ENCODE results near the gene KRTAP10-11. TPM values are rescaled to one million over a fixed set of nuclear protein-coding genes. Genes with fewer than 3 reads are reported as not detected.
"Not testable (repeated sequence)": the region's sequence is repeated elsewhere in the genome, so short reads cannot be mapped to it uniquely, and the experiment has no call there.

The KRTAP10-11 gene
- total and polyA plus RNA-seq, 8 donors, result not detected

DNA sequence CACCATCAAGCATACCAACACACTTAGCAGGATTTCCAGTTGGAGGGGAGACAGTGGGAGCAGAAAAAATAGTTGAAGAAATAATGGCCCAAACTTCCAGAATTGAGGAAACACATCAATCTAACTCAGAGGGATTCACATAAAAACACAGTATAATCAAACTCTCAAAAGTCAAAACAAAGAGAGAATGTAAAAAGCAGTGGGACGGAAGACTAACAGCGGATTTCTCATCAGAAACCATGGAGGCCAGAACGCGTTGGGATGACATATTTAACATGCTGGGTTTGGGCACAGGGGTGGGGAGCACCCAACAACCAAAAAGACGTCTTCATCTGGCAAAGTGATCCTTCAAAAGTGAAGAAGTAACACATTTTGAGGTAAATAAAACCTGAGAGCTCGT lies 26.3 kb upstream of the KRTAP10-11 start:
- TF ChIP-seq, protein P1, sequence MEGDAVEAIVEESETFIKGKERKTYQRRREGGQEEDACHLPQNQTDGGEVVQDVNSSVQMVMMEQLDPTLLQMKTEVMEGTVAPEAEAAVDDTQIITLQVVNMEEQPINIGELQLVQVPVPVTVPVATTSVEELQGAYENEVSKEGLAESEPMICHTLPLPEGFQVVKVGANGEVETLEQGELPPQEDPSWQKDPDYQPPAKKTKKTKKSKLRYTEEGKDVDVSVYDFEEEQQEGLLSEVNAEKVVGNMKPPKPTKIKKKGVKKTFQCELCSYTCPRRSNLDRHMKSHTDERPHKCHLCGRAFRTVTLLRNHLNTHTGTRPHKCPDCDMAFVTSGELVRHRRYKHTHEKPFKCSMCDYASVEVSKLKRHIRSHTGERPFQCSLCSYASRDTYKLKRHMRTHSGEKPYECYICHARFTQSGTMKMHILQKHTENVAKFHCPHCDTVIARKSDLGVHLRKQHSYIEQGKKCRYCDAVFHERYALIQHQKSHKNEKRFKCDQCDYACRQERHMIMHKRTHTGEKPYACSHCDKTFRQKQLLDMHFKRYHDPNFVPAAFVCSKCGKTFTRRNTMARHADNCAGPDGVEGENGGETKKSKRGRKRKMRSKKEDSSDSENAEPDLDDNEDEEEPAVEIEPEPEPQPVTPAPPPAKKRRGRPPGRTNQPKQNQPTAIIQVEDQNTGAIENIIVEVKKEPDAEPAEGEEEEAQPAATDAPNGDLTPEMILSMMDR (IDR thresholded peaks at IDR 0.05), result no peak
- intact Hi-C loops (cut with DNase I), result no loop called here
- H3K4me3 ChIP-seq, result no peak overlapping the region
- 72 to 76% methylated on average over 6 of the region's 6 CpGs for WGBS, 2 donors
- no peak overlapping the region for H3K27ac ChIP-seq
- DNase-seq (no peak), FAIRE-seq (no peak), ATAC-seq (no peak)
- no peaks in the 10 kb centered on the region for H3K4me1 ChIP-seq
- H3K36me3 ChIP-seq, result no peaks in the 10 kb centered on the region
- H3K9me3 ChIP-seq, result no peaks in the 10 kb centered on the region
- no peaks in the 10 kb centered on the region for H3K27me3 ChIP-seq

DNA sequence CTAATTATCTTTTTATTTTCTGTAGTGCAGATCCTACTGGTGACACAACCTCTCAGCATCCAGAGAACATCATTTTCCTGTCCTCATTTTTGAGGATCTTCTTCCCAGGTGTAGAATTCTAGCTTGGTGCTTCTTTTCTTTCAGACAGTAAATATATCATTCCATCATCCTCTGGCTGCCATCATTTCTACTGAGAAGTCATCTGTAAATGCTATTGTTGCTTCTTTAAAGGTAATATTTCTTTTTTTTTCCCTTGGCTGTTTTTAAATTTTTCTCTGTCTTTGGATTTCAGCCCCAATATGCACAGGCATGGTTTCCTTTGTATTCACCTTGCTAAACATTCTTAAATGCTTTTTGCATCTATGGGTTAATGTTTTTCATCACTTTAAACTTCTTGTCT lies 22.6 kb upstream of the KRTAP10-11 start:
- intact Hi-C loops (cut with DNase I), result no loop called here
- DNase-seq (no peak), FAIRE-seq (no peak), ATAC-seq (no peak)
- Histone ChIP-seq H3K27me3 (no peaks in the 10 kb centered on the region), H3K36me3 (no peaks in the 10 kb centered on the region), H3K27ac (no peak overlapping the region), H3K4me1 (no peaks in the 10 kb centered on the region), H3K9me3 (no peaks in the 10 kb centered on the region), H3K4me3 (no peak overlapping the region)
- TF ChIP-seq, protein P1 (IDR thresholded peaks at IDR 0.05), result no peak

DNA sequence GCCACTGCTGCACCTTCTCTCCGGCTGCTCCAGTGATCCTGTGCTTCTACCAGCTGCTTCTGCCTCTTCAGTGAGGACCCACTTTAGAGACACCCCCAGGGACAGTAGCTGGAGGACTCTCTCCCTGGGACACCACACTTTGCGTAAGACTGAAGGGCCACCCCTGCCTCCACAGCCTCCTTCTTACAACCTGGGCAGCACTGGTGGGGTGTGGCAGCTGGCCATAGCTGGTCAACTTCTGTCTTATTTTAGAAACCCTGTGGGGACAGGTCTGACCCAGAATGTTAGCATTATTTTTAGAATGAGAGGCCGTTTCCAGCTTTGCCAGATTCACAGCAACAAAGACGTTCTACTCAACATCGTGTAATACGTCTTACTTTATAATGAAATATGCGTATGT lies 20.5 kb upstream of the KRTAP10-11 start:
- Histone ChIP-seq H3K9me3 (no peaks in the 10 kb centered on the region), H3K4me1 (no peaks in the 10 kb centered on the region), H3K27ac (no peak overlapping the region), H3K36me3 (no peaks in the 10 kb centered on the region), H3K4me3 (no peak overlapping the region), H3K27me3 (no peaks in the 10 kb centered on the region)
- intact Hi-C loops (cut with DNase I), result no loop called here
- DNase-seq (no peak), FAIRE-seq (no peak), ATAC-seq (no peak)
- WGBS, 2 donors, result 67 to 83% methylated on average over 7 of the region's 7 CpGs
- TF ChIP-seq, protein P1 (IDR thresholded peaks at IDR 0.05), result no peak

DNA sequence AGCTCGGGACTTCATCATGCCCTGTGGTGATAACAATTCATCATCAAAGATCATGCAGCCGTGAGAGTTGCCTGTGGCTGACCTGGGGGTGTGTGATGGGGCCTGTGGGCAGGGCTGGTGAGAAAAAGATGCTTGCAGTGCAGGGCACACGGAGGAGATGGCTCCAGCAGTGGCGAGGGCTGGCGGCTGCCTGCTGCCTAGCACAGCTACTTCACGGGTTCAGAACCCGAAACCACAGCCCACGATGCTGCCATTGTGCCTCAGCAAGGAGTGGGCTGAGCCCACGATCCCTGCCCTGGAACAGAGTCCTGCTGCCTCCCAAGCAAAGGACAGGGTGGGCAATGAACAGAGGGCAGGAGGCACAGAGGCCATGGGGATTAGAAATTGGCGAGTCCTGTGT lies 20.0 kb upstream of the KRTAP10-11 start:
- intact Hi-C loops (cut with DNase I), result no loop called here
- WGBS, 2 donors, result 59 to 71% methylated on average over 10 of the region's 10 CpGs
- Histone ChIP-seq H3K36me3 (no peaks in the 10 kb centered on the region), H3K9me3 (no peaks in the 10 kb centered on the region), H3K4me3 (no peak overlapping the region), H3K27ac (no peak overlapping the region), H3K4me1 (no peaks in the 10 kb centered on the region), H3K27me3 (no peaks in the 10 kb centered on the region)
- TF ChIP-seq, protein P1 (IDR thresholded peaks at IDR 0.05), result no peak
- no peak for ATAC-seq
- DNase-seq, result peak in 1 of 6 donors; percentile 22
- no peak for FAIRE-seq

DNA sequence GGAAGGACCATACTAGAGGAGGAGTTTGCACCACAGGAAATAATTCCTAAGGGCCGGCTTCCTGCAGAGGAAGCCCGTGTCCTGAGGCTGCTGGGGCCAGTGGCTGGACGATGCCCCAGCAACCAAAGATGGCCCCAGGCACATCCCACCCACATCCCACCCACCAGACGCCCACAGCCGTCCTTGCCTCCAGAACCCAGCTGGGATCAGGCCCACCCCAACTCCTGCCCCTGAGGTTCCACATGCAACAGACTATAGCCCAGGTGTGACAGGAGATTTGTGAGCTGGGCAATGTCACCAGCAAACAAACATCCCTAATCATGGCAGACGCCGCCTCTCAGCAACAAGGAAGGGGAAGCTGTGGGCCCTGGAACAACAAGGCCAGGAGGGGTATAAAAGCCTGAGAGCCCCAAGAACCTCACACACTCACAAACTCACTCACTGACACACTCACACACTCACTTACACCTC lies 19.5 kb upstream of the KRTAP10-11 start, which contains the start of gene KRTAP10-9:
KRTAP10-9 (plus strand) TSS at position 421 of the 471 bp plus-strand sequence. CDS start 79 bp downstream, outside the sequence.
- ATAC-seq (no peak), DNase-seq (no peak), FAIRE-seq (no peak)
- Histone ChIP-seq H3K9me3 (no peaks in the 10 kb centered on the region), H3K4me1 (no peaks in the 10 kb centered on the region), H3K27ac (no peak within 1 kb of the TSS), H3K36me3 (no peaks in the 10 kb centered on the region), H3K4me3 (no peak within 1 kb of the TSS), H3K27me3 (no peaks in the 10 kb centered on the region)
- intact Hi-C loops (cut with DNase I), result no loop called here
- WGBS, 2 donors, result 38 to 47% methylated on average over 5 to 7 of the region's 7 CpGs
- TF ChIP-seq, protein P1 (IDR thresholded peaks at IDR 0.05), result no peak

DNA sequence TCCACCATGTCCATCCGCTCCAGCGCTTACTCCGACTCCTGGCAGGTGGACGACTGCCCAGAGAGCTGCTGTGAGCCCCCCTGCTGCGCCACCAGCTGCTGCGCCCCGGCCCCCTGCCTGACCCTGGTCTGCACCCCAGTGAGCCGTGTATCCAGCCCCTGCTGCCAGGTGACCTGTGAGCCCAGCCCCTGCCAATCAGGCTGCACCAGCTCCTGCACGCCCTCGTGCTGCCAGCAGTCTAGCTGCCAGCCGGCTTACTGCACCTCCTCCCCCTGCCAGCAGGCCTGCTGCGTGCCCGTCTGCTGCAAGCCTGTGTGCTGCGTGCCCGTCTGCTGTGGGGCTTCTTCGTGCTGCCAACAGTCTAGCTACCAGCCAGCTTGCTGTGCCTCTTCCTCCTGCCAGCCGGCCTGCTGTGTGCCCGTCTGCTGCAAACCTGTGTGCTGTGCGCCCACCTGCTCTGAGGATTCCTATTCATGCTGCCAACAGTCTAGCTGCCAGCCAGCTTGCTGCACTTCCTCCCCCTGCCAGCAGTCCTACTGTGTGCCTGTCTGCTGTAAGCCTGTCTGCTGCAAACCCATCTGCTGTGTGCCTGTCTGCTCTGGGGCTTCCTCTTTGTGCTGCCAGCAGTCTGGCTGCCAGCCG lies 18.9 kb upstream of the KRTAP10-11 start:
- FAIRE-seq; H3K4me3 ChIP-seq; H3K27me3 ChIP-seq; H3K9me3 ChIP-seq; intact Hi-C loops (cut with DNase I); H3K36me3 ChIP-seq; ATAC-seq; H3K4me1 ChIP-seq; H3K27ac ChIP-seq: not testable (repeated sequence)
- peak in 1 of 6 donors; percentile 34 for DNase-seq
- 52 to 77% methylated on average over 11 to 20 of the region's 20 CpGs for WGBS, 2 donors

DNA sequence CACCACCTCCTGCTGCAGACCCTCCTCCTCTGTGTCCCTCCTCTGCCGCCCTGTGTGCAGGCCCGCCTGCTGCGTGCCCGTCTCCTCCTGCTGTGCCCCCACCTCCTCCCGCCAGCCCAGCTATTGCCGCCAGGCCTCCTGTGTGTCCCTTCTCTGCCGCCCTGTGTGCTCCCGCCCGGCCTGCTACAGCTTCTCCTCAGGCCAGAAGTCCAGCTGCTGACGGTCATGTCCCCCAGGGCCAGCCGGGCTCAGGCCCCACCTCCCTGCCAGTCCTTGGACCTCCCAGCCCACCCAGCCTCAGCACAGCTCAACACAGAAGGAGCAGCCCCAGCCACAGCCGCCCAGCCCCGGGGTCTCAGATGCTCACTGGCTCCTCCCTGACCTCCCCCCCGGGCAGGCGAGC lies 18.4 kb upstream of the KRTAP10-11 start:
- H3K4me3 ChIP-seq; H3K9me3 ChIP-seq; H3K36me3 ChIP-seq; ATAC-seq; H3K27ac ChIP-seq; H3K27me3 ChIP-seq; intact Hi-C loops (cut with DNase I); DNase-seq; H3K4me1 ChIP-seq; FAIRE-seq: not testable (repeated sequence)
- 37 to 54% methylated on average over 9 to 15 of the region's 15 CpGs for WGBS, 2 donors

All from pancreas (tissue), 10 donors.